WERI-Rb-1 (cell line): ENCODE data around the gene CNKSR2.
"Not testable (repeated sequence)": the region's sequence is repeated elsewhere in the genome, so short reads cannot be mapped to it uniquely, and the experiment has no call there.

Experiments used
- DNase-seq: peaks from one replicate; pipeline ENCODE4 v3.0.0-alpha.2; 2020
- H3K27ac ChIP-seq: fragments of 250-450 bp; sonication (Bioruptor Pico); 2 replicates; pipeline ENCODE4 v1.5.1; 2020; ENCODE audit warnings: mild to moderate bottlenecking, moderate library complexity
- H3K27me3 ChIP-seq: fragments of 250-450 bp; sonication (Bioruptor Pico); 2 replicates; pipeline ENCODE4 v1.5.1; 2021; ENCODE audit warnings: mild to moderate bottlenecking, low read depth, moderate library complexity; ENCODE audit not compliant: insufficient read depth, severe bottlenecking
- H3K36me3 ChIP-seq: fragments of 250-450 bp; sonication (Bioruptor Pico); 2 replicates; pipeline ENCODE4 v1.5.1; 2020; ENCODE audit warnings: mild to moderate bottlenecking, moderate library complexity
- H3K4me3 ChIP-seq: 2 replicates; pipeline ENCODE4 v1.5.1; 2011; ENCODE audit warnings: low read depth, mild to moderate bottlenecking, control low read depth, low read length
- H3K9me3 ChIP-seq: fragments of 250-450 bp; sonication (Bioruptor Pico); 2 replicates; pipeline ENCODE4 v1.5.1; 2021; ENCODE audit warnings: mild to moderate bottlenecking, moderate library complexity; ENCODE audit not compliant: severe bottlenecking
- TF ChIP-seq, protein P1 (sequence below): IDR thresholded peaks from 2 replicates; pipeline ENCODE4 v1.5.1; 2011; ENCODE audit warnings: low read depth, mild to moderate bottlenecking, control low read depth, inconsistent platforms, low read length

CNKSR2 gene

DNA sequence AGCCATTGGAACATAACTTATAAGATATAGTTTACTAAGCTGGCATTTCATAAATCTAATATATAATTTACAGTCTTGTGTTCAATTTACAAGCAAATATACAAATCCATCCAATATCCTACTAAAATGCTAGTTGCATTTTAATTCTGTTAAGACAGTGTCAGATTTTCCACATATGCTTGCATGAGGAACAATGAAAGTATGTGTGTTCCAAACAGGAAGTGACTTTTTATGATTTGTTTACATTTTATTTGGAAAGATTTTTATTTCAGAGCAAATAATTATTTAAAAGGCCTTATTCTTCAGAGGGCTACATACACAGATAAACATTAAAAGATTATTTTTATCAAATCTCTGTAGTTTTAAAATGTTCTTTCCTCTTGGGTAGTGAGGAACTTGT lies 153.9 kb downstream of the CNKSR2 start:
- H3K4me3 ChIP-seq: no peak overlapping the region
- H3K9me3 ChIP-seq: no peaks in the 10 kb centered on the region
- TF ChIP-seq, protein P1, sequence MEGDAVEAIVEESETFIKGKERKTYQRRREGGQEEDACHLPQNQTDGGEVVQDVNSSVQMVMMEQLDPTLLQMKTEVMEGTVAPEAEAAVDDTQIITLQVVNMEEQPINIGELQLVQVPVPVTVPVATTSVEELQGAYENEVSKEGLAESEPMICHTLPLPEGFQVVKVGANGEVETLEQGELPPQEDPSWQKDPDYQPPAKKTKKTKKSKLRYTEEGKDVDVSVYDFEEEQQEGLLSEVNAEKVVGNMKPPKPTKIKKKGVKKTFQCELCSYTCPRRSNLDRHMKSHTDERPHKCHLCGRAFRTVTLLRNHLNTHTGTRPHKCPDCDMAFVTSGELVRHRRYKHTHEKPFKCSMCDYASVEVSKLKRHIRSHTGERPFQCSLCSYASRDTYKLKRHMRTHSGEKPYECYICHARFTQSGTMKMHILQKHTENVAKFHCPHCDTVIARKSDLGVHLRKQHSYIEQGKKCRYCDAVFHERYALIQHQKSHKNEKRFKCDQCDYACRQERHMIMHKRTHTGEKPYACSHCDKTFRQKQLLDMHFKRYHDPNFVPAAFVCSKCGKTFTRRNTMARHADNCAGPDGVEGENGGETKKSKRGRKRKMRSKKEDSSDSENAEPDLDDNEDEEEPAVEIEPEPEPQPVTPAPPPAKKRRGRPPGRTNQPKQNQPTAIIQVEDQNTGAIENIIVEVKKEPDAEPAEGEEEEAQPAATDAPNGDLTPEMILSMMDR: no peak
- no peak overlapping the region for H3K27ac ChIP-seq
- no peaks in the 10 kb centered on the region for H3K27me3 ChIP-seq
- DNase-seq: no peak
- no peaks in the 10 kb centered on the region for H3K36me3 ChIP-seq

DNA sequence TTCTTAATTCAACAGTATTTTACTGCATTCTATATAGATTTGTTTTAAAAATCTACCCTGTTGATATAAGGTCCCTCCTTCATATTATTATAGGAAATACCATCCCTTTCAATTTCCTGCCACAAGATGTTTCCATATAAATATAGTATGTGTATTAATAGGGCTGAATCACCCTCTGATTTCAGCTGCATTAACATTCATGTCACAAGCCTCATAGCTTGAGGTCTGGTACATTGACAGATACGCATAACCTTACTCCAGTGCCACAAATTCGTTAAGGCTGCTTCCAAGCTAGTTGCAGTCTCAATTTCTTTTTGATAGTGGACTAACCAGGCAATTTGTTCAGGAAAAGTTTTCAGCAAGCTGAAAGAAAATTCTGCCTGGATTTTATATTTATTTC lies 155.6 kb downstream of the CNKSR2 start:
- no peak overlapping the region for H3K27ac ChIP-seq

GRCh38 chrX:21544642-21545041 lies 170.4 kb downstream of the CNKSR2 start:
- not testable (repeated sequence) for H3K27ac ChIP-seq, H3K4me3 ChIP-seq, H3K9me3 ChIP-seq, DNase-seq, H3K36me3 ChIP-seq, H3K27me3 ChIP-seq

More for the DNA sequence above, 155.6 kb downstream of the CNKSR2 start:
- TF ChIP-seq, protein P1: no peak
- DNase-seq: no peak
- H3K9me3 ChIP-seq: no peaks in the 10 kb centered on the region
- H3K4me3 ChIP-seq: no peak overlapping the region
- no peaks in the 10 kb centered on the region for H3K36me3 ChIP-seq
- H3K27me3 ChIP-seq: no peaks in the 10 kb centered on the region

DNA sequence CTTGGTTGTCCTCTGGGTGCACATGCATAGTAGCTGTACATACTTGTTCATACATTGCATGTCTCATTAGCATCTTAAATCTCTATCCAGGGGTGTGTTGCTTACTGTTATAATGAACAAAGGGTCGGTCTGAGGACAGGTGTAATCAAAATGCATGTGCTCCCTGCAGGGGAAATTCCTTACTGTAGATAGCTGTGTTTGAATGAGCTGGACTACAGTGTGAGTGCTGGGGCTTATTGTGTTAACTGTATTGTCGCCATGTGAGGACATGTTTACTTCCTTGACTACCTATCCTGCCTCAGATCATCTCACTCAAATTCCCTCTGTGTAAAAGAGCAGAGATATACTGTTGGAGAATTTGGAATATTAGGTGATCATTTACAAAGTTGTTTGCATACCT lies 185.2 kb downstream of the CNKSR2 start:
- H3K36me3 ChIP-seq: no peaks in the 10 kb centered on the region
- no peaks in the 10 kb centered on the region for H3K9me3 ChIP-seq
- no peaks in the 10 kb centered on the region for H3K27me3 ChIP-seq
- TF ChIP-seq, protein P1: no peak
- H3K4me3 ChIP-seq: no peak overlapping the region
- no peak overlapping the region for H3K27ac ChIP-seq
- DNase-seq: no peak

DNA sequence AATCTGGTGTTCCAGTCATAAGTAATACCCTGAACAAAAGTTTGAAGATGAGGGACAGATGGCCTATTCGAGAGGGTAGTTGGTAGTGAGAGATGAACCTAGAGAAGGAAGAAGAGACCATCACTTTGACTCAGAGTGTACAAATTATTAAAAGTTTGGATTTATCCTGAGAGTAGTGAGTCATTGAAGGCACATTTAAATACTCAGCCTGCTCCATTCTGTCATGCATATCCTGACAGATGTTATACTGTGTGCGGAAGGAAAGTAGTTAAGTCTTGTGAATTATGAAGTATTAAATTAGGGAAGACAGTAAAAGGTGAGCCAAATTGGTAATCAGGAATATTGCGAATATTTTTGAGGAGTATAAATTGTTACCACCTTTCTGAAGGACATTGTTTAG lies 190.8 kb downstream of the CNKSR2 start:
- TF ChIP-seq, protein P1: no peak
- no peak for DNase-seq
- H3K9me3 ChIP-seq: no peaks in the 10 kb centered on the region
- H3K4me3 ChIP-seq: no peak overlapping the region
- no peaks in the 10 kb centered on the region for H3K27me3 ChIP-seq
- H3K36me3 ChIP-seq: no peaks in the 10 kb centered on the region
- H3K27ac ChIP-seq: no peak overlapping the region

GRCh38 chrX:21574793-21575192 lies 200.6 kb downstream of the CNKSR2 start:
- DNase-seq: no peak
- no peak overlapping the region for H3K4me3 ChIP-seq
- H3K36me3 ChIP-seq: no peaks in the 10 kb centered on the region
- no peaks in the 10 kb centered on the region for H3K27me3 ChIP-seq
- TF ChIP-seq, protein P1: no peak
- peaks cover 5% of the 10 kb centered on the region for H3K9me3 ChIP-seq
- H3K27ac ChIP-seq: no peak overlapping the region
